ENCODE results near the gene ZNF527.

ZNF527 gene

DNA sequence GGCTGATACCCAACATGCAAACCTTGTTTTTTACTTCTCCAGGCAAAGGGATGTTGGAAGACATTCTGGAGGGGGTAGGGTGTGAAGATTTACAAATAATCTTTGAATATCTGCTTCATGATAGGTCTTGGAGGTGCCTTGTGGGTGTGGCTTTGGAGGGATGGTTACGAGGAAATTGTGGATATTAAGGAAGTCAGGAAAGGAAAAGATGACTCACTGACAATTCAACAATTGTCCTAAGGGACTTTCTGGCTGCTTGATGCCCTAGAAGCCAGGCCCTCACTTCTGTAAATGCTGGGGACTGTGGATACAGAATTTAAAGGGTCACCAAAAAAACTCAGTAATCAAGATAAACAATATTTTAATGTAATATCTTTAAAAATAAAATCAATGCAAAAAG is 37.4 kb upstream of the ZNF527 start:
- Histone ChIP-seq H3K4me3 (replicated peaks; ENCODE audit: insufficient read depth, low read length) (no peak overlapping the region), H3K27me3 (ENCODE audit: insufficient read depth, poor library complexity, severe bottlenecking) (no peaks in the 10 kb centered on the region), H3K27ac (replicated peaks) (no peak overlapping the region)
- no peak for TF ChIP-seq GABPA (IDR thresholded peaks at IDR 0.05; ENCODE audit: low read depth)
- TF ChIP-seq POLR2AphosphoS5 (IDR thresholded peaks at IDR 0.05; ENCODE audit: low read depth), result no peak
- TF ChIP-seq, protein P1, sequence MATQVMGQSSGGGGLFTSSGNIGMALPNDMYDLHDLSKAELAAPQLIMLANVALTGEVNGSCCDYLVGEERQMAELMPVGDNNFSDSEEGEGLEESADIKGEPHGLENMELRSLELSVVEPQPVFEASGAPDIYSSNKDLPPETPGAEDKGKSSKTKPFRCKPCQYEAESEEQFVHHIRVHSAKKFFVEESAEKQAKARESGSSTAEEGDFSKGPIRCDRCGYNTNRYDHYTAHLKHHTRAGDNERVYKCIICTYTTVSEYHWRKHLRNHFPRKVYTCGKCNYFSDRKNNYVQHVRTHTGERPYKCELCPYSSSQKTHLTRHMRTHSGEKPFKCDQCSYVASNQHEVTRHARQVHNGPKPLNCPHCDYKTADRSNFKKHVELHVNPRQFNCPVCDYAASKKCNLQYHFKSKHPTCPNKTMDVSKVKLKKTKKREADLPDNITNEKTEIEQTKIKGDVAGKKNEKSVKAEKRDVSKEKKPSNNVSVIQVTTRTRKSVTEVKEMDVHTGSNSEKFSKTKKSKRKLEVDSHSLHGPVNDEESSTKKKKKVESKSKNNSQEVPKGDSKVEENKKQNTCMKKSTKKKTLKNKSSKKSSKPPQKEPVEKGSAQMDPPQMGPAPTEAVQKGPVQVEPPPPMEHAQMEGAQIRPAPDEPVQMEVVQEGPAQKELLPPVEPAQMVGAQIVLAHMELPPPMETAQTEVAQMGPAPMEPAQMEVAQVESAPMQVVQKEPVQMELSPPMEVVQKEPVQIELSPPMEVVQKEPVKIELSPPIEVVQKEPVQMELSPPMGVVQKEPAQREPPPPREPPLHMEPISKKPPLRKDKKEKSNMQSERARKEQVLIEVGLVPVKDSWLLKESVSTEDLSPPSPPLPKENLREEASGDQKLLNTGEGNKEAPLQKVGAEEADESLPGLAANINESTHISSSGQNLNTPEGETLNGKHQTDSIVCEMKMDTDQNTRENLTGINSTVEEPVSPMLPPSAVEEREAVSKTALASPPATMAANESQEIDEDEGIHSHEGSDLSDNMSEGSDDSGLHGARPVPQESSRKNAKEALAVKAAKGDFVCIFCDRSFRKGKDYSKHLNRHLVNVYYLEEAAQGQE (IDR thresholded peaks at IDR 0.05; ENCODE audit: insufficient replicate concordance, low read depth), result no peak
- TF ChIP-seq SPI1 (IDR thresholded peaks at IDR 0.05; ENCODE audit: borderline replicate concordance, low read depth), result no peak
- TF ChIP-seq, protein P2, sequence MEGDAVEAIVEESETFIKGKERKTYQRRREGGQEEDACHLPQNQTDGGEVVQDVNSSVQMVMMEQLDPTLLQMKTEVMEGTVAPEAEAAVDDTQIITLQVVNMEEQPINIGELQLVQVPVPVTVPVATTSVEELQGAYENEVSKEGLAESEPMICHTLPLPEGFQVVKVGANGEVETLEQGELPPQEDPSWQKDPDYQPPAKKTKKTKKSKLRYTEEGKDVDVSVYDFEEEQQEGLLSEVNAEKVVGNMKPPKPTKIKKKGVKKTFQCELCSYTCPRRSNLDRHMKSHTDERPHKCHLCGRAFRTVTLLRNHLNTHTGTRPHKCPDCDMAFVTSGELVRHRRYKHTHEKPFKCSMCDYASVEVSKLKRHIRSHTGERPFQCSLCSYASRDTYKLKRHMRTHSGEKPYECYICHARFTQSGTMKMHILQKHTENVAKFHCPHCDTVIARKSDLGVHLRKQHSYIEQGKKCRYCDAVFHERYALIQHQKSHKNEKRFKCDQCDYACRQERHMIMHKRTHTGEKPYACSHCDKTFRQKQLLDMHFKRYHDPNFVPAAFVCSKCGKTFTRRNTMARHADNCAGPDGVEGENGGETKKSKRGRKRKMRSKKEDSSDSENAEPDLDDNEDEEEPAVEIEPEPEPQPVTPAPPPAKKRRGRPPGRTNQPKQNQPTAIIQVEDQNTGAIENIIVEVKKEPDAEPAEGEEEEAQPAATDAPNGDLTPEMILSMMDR (IDR thresholded peaks at IDR 0.05; ENCODE audit: insufficient read depth, low read length), result no peak
- no peak for DNase-seq (ENCODE audit: low read depth in 1 of 2, low spot score in 1 of 2)

DNA sequence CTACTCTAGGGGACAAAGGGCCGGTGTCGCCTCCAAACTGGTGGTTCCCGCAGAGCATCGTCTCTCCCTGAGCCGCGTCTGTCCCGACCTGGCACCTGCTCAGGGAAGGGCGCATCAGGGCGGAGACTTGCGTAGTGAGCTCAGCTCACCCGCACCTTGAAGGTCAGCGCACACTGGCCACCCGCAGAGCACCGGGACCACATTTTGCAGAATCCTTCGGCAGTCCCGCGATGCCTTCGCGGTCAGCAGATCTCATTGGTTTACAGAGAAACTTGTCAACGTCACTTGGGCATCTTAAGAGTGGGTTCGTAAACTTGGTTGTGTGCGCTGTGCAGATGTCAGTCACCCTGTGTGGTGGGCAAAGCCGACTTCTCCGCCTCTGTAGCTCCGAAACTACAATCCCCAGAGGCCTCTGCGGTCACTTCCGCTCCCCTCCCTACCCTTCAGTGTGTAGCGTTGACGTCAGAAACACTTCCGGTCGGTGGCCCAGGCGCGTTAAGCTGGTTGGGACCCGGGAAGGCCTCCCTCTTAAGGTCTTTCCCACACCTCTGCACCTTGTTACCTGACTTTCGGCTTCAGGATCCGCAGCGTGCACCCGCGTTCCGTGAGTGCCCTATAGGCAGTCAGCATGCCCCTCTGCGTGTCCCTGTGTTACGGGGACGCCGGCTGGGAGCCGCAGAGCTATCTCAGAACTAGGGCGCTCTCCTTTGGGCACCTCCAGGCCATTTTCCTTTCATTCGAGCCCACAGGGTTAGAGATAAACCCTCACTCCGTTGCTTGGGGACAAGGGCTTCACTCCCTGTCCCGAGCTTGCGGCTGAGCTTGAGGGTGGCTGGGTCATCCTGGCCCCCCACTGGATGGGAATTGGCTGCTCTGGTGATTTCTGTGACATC is 36.5 kb upstream of the ZNF527 start:
- Histone ChIP-seq H3K27me3 (ENCODE audit: insufficient read depth, poor library complexity, severe bottlenecking) (no peaks in the 10 kb centered on the region), H3K4me3 (replicated peaks; ENCODE audit: insufficient read depth, low read length) (peak overlapping the region; percentile 71), H3K27ac (replicated peaks) (peak overlapping the region; percentile 89)
- DNase-seq (ENCODE audit: low read depth in 1 of 2, low spot score in 1 of 2), result peak; percentile 82 to 89
- TF ChIP-seq, protein P1 (IDR thresholded peaks at IDR 0.05; ENCODE audit: insufficient replicate concordance, low read depth), result no peak
- TF ChIP-seq SPI1 (IDR thresholded peaks at IDR 0.05; ENCODE audit: borderline replicate concordance, low read depth), result peak; percentile 46; the same call in 1 of the 2 replicates
- peak; percentile 87; the same call in 1 of the 2 replicates for TF ChIP-seq POLR2AphosphoS5 (IDR thresholded peaks at IDR 0.05; ENCODE audit: low read depth)
- TF ChIP-seq, protein P2 (IDR thresholded peaks at IDR 0.05; ENCODE audit: insufficient read depth, low read length), result no peak
- peak; percentile 93 for TF ChIP-seq GABPA (IDR thresholded peaks at IDR 0.05; ENCODE audit: low read depth)

DNA sequence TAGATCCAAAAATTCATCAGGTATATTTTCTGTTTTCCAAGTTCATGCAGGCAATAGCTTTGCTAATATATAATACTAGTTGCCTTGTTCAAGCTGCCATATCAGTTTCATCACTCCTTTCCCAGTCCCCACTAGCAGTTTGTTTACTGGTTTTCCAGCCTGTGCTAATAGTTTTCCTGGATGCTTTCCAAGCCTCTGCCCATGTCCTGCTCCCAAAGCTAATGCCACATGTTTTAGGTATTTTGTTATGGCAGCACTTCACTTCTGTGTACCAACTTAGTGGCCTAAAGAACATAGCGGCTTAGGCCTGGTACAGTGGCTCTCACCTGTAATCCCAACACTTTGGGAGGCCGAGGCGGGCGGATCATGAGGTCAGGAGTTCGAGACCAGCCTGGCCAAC is 28.1 kb upstream of the ZNF527 start:
- no peak for TF ChIP-seq SPI1 (IDR thresholded peaks at IDR 0.05; ENCODE audit: borderline replicate concordance, low read depth)
- no peak for TF ChIP-seq POLR2AphosphoS5 (IDR thresholded peaks at IDR 0.05; ENCODE audit: low read depth)
- TF ChIP-seq, protein P2 (IDR thresholded peaks at IDR 0.05; ENCODE audit: insufficient read depth, low read length), result no peak
- TF ChIP-seq, protein P1 (IDR thresholded peaks at IDR 0.05; ENCODE audit: insufficient replicate concordance, low read depth), result no peak
- TF ChIP-seq GABPA (IDR thresholded peaks at IDR 0.05; ENCODE audit: low read depth), result no peak
- Histone ChIP-seq H3K4me3 (replicated peaks; ENCODE audit: insufficient read depth, low read length) (no peak overlapping the region), H3K27ac (replicated peaks) (no peak overlapping the region), H3K27me3 (ENCODE audit: insufficient read depth, poor library complexity, severe bottlenecking) (no peaks in the 10 kb centered on the region)
- no peak for DNase-seq (ENCODE audit: low read depth in 1 of 2, low spot score in 1 of 2)
